Daoy (cell line): Measurements from ENCODE around the gene XDH. TPM values are rescaled to one million over a fixed set of nuclear protein-coding genes. Genes with fewer than 3 reads are reported as not detected.
A peak's percentile ranks its signal among the peaks of the same experiment; 100 is the strongest.

ENCODE experiments used
- DNase-seq: peaks from one replicate; pipeline ENCODE4 v3.0.0-alpha.2; 2015; ENCODE audit warnings: low read depth
- total RNA-seq: library from RNA; depleted of rRNA; stranded (reverse); fragments of >200 nt; shearing (Covaris generic); gene quantifications from 2 replicates; pipeline ENCODE4 v1.2.3, GENCODE V29; 2014

XDH gene
- total RNA-seq, 1 experiment from 2014 or later: 0.97 TPM

DNA sequence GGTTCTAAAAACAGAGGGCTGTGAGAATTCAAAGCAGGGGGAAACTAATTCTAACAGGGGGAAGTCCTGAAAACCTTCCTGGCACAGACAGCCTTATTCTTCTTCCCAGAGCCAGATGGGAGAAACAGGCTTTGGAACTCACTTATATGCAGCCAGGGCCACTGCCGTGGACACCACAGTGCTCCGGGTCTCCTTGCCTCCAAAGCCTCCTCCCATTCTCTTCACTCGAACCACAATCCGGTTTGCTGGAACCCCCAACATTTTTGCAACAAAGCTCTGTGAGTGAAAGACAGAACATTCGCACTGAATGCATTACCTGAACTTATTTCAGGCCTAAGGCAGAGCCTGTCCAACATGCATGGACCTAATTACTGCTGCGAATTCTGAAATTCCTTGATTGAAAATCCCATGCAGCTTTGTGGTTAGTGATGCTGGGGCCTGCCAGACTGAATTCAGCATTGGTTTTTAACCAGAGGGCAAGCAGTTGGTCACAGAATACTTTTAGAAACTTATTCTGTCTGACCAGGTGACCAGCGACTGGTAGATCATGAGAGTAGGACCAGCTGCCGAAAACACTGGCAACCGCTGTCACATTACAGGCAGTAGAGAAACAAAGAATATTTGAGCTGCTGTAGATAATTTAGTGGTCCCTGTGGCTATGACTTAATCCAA lies 48.6 kb downstream of the XDH start:
- no peak for DNase-seq

DNA sequence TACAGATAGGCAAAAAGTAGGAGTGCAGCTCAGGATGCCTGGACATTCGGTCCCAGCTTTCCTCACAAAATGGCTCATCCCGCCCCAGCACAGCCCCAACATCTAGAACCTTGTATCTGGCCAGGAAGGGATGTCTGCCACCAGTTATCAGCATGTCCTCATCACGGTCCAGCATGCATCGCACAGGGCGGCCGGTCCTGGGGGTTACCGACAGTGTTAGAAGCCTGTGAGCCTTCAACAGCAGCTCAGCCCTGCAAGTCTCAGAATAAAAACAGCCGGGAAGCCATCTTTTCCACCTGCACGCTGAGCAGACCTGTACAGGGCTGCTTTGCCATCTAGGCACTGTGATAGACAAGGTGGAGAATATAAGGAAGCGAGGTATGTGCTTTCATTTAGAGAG lies 49.2 kb downstream of the XDH start:
- DNase-seq: no peak

GRCh38 chr2:31363956-31364750 lies 50.4 kb downstream of the XDH start:
- DNase-seq: no peak

DNA sequence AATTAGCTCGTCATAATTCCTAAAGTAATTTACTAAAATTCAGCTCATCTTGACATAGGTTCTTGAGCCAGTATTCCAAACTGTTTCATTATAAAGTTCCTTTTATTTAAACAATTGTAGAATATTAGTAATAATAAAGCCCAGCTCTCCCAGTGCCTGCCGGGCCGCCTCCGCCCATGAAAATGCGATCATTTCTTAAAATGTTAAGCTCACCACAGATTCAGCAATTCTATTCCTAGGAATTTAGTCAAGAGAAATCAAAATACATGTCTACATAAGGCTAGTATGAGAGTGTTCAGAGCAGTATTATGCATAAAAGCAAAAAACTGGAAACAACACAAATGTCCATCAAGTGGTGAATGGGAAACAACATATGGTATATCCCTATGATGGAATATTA lies 52.0 kb downstream of the XDH start:
- DNase-seq: no peak

DNA sequence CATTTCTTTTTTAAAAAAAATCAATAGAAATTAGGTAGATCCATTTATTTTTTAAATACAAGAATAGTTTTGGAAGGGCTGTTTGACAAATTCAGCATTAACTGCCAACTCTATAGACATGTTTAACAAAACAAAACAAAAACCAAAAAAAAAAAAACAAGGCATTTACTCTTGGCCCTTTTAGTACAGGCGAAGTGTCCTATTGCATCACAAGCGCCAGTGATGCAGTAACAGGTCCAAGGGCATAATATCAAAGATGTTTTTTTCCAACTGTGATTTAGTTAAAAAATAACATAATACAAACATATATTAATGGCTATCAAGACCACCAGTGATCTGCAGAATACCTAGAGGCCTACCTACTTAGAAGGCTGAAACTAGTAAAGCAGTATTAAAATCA lies 55.3 kb downstream of the XDH start:
- DNase-seq: no peak

- DNase-seq: no peak
These were observed 59.7 kb downstream of the XDH start for GRCh38 chr2:31354837-31355236.

DNA sequence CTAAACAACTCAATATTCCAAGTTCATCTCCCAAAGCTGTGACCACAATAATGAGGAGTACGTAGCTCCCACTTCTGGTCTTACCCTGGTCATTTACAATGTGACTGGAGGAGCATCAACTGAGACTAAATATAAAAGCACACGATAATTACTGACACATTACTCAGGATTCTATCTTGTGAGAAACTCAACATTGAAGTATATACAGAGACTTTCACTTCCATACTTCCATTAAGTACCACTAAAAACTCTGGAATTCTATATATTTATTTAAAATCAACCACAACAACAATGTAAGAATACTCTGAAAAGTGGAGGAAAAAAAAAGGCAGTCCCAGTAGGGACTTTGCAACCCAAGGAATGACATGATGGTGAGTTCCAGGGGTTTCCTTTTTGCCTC lies 61.4 kb downstream of the XDH start:
- DNase-seq: no peak

- DNase-seq: no peak
These were observed 64.9 kb downstream of the XDH start for GRCh38 chr2:31349684-31350083.

DNA sequence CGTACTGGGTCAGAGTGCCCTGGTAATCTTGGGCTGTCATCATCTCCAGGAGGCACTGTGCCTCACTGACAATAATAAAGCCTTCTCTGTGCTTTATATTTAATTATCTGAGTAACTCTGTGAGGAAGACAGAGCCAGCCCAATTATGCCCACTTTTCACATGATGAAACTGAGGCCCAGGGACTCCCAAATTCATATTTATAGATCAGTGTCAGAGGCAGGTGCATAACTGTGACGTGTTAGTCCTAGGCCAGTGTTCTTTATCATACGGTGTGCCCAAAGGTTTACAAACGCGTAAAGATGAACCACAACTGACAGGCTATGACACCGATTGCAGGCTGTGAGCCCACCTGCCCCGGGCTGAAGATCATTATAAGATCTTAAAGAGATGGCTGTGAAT lies 65.4 kb downstream of the XDH start:
- no peak for DNase-seq

DNA sequence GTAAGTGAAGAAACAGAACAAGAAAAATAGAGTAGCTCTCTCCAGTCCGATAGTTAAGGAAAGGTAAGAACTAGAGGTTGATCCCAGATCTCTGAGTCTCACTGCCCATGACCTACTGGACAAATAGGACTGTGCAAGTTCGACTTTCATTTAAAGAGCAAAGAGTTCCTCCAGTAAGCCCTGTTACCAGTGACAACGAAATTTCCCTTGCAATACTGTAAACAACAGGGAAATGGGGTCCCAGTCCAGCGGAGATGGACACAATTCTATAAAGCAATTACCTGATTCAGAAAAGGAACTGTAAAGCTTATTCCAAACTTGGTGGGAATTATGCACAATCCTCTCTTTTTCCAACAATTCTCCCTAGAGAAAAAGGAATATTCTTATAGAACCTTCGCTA lies 65.9 kb downstream of the XDH start:
- no peak for DNase-seq

GRCh38 chr2:31347750-31348149 lies 66.8 kb downstream of the XDH start:
- DNase-seq: no peak

DNA sequence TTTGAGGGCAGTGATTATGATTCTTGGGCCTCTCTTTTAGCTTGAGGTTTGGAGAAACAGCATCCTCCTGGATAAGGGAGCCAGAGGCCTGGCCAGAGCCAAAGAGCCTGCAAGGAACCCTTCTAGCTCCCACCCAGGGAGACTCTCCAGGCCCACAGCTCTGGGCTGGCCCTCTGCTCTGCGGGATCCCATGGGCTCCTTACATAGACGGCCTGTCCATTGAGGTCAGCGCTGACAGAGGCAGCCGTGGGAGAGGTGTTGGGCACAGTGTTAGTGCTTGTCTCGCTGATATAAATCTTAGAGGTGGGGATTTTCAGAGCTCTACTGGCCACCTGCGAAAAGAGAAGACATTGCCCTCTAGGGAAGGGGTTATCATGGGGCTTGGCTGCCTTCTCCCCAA lies 67.2 kb downstream of the XDH start:
- DNase-seq: no peak

GRCh38 chr2:31344447-31344846 lies 70.1 kb downstream of the XDH start:
- no peak for DNase-seq

DNA sequence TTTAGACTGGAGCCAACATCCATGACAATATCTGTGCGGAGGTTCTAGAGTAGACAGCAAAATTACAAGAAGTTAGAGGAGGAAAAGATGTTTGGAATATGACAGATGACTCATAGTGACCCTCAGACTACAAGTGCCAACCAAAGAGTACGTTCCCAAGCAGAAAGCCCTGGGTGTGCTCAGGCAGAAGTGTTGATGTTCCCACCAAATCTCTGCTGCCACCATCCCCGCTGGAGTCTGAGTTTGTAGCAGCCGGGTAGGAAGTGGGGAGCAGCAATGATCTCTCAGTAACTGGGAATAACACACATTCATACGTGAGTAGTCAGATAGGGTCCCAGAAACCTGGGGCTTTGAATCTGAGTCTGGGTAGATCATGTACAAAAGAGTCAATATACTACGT lies 73.2 kb downstream of the XDH start:
- DNase-seq: no peak

- DNase-seq: no peak
These were observed 74.8 kb downstream of the XDH start for GRCh38 chr2:31339696-31340095.

GRCh38 chr2:31337860-31338259 lies 76.7 kb downstream of the XDH start:
- DNase-seq: peak; percentile 82

DNA sequence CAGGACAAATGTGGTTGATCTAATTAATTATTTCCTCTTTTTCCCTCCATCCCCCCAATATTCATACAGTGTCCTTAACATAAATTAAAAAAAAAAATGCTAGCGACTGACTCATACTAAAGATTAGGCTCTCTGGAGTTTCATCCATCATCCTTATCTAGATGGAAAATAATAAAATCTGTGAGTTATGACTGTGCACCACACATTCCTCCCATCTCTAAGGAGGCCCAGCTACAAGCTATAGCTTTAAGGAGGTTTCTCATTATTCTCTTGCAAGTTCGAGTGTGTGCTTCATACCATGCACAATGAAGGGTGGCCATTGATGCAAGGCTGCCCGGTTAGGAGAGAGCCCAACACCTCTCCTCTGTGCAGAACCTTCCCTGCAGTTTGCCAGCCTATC lies 77.3 kb downstream of the XDH start:
- DNase-seq: peak; percentile 40

- peak; percentile 87 for DNase-seq
These were observed 78.5 kb downstream of the XDH start for GRCh38 chr2:31335921-31336585.

GRCh38 chr2:31334311-31335026 lies 80.1 kb downstream of the XDH start:
- peak; percentile 75 for DNase-seq

- peak; percentile 84 for DNase-seq
These were observed 80.9 kb downstream of the XDH start for GRCh38 chr2:31333527-31334183.

- DNase-seq: no peak
These were observed 81.5 kb downstream of the XDH start for GRCh38 chr2:31333046-31333445.

DNA sequence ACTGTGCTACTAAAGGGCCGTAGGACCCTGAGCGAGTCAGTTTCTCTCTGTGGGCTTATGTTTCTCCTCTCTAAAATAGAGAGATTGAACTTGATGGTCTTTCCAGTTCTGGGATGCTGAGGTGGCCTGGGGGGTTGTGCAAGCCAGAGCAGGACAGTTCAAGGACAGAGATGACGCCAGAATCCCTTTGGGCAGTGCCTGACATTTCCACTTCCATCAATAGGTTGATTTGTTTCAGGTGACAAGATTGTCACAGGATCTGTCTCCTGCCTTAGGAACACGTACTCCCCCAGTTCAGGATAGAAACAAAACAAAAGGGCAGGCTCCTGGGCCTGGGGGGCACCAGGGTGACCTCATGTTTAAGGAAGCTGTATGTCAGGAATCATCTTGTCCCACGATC lies 82.0 kb downstream of the XDH start:
- DNase-seq: no peak
